ENCODE results near the gene NKD2.

The NKD2 gene

DNA sequence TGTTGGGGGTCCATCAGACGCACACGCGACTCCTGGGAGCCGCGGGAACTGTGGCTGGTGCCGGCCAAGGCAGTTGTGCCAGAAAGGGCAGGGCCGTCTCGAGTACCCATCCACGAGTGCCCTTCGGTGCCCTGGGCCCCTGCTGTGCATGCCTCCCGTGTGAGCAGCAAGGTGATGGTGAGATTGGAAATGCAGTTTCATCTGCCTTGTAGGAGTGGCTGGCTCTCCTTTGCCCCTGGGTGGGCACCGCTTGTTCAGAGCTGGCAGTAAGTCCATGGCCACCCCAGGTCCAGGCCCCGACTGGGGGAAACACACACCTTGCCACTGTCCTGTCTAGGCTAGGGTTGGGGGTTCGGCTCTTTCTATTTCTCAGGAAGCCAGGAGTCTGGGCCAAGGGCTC is 5.7 kb downstream of the NKD2 start:
- no peak for DNase-seq (ENCODE audit: extremely low read depth, low read depth)
- TF ChIP-seq, protein P1, sequence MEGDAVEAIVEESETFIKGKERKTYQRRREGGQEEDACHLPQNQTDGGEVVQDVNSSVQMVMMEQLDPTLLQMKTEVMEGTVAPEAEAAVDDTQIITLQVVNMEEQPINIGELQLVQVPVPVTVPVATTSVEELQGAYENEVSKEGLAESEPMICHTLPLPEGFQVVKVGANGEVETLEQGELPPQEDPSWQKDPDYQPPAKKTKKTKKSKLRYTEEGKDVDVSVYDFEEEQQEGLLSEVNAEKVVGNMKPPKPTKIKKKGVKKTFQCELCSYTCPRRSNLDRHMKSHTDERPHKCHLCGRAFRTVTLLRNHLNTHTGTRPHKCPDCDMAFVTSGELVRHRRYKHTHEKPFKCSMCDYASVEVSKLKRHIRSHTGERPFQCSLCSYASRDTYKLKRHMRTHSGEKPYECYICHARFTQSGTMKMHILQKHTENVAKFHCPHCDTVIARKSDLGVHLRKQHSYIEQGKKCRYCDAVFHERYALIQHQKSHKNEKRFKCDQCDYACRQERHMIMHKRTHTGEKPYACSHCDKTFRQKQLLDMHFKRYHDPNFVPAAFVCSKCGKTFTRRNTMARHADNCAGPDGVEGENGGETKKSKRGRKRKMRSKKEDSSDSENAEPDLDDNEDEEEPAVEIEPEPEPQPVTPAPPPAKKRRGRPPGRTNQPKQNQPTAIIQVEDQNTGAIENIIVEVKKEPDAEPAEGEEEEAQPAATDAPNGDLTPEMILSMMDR (IDR thresholded peaks at IDR 0.05; ENCODE audit: low read depth, low read length): no peak

DNA sequence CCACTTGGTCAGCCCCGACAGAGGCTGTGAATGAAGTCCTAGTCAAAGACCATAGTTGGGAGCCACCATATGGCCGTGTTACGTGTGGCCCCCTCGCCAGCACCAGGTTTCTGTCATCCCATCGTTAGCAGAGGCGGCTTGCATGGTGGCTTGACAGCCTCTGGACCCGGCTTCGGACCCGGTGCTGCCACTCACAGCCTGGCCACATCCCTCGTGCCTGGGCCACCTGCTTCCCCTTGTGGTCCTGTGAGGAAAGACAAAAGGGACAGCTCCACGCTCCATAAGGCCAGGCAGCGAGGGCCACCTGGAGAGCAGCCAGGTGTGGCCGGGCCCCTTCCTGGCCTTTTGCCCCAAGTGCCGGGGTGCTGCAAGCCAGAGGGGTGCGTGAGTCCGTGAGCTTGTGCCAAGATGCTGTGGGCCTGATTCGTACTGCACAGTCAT is 6.2 kb downstream of the NKD2 start:
- no peak for DNase-seq (ENCODE audit: extremely low read depth, low read depth)
- TF ChIP-seq, protein P1 (IDR thresholded peaks at IDR 0.05; ENCODE audit: low read depth, low read length): no peak

DNA sequence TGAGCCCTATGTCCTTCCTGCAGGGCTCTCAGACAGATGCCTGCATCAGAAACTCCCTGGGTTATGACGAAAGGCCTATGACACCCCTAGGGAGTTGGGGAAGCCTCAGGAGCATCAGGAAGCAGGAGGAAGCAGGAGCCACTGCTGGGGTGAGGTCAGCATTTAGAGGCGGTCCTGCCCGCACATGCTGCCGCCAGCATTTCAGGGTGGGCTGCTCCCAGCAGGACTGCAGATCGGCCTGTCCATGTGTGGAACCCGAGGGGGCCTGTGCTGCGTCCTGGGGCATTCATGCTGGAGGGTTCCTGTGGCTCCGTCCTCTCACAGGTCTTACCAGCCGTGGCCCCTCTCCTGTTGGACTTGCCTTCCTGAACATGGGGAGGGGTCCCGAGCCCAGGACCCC is 6.9 kb downstream of the NKD2 start:
- TF ChIP-seq, protein P1 (IDR thresholded peaks at IDR 0.05; ENCODE audit: low read depth, low read length): no peak
- no peak for DNase-seq (ENCODE audit: extremely low read depth, low read depth)

DNA sequence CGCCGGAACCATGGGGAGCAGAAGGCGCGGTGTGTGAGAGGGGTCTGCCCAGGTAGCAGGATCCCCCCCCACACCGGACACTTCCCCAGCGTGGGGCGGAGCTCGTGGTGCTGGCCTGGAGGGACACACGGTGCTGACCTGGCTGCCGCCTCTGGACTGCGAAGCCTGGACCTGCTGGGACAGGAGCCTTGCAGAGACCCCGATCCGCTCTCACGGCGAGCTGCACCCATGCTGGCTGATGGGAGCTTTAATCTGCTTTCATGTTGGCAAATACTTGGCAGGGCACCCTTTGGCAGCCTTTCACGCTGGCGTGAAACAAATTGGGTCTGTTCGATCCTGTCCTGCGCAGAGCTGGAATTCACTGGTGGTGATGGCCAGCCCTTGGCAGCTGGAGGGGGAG is 7.4 kb downstream of the NKD2 start:
- TF ChIP-seq, protein P1 (IDR thresholded peaks at IDR 0.05; ENCODE audit: low read depth, low read length): no peak
- no peak for DNase-seq (ENCODE audit: extremely low read depth, low read depth)

DNA sequence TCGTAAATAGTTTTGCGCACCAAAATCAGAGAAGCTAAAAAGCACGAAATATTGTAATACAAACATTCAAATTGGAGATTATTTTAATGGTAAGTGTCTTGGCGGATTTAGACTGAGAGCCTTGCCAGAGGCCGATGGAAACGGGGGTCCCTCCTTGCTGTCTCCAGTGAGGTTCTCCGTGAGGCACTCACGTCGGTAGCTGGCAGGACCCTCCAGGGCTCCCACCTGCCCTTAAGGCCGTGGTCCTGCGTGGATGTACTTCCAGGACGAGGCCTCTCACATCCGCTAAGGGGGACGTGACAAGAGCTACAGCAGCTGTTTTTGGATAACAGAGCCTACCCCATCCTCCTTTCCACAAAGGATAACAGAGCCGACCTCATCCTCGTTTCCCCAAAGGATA is 7.9 kb downstream of the NKD2 start:
- no peak for DNase-seq (ENCODE audit: extremely low read depth, low read depth)
- TF ChIP-seq, protein P1 (IDR thresholded peaks at IDR 0.05; ENCODE audit: low read depth, low read length): no peak

DNA sequence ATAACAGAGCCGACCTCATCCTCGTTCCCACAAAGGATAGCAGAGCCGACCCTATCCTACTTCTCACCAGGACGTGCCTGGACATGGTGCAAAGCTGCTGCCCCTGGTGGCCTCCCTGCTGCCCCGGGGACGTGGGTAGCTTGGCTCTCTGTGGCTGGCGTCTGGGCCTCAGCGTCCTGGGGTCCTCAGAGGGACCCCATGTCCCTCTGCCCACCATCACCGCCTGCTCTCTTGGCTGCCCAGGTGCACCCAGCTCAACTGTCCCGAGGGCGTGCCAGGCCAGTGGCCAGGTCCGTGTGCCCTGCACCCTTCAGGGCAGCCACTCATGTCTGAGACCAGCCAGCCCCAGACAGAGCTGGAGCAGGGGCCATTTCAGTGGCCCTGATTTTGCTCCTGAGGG is 8.5 kb downstream of the NKD2 start:
- DNase-seq (ENCODE audit: extremely low read depth, low read depth): no peak
- TF ChIP-seq, protein P1 (IDR thresholded peaks at IDR 0.05; ENCODE audit: low read depth, low read length): no peak

DNA sequence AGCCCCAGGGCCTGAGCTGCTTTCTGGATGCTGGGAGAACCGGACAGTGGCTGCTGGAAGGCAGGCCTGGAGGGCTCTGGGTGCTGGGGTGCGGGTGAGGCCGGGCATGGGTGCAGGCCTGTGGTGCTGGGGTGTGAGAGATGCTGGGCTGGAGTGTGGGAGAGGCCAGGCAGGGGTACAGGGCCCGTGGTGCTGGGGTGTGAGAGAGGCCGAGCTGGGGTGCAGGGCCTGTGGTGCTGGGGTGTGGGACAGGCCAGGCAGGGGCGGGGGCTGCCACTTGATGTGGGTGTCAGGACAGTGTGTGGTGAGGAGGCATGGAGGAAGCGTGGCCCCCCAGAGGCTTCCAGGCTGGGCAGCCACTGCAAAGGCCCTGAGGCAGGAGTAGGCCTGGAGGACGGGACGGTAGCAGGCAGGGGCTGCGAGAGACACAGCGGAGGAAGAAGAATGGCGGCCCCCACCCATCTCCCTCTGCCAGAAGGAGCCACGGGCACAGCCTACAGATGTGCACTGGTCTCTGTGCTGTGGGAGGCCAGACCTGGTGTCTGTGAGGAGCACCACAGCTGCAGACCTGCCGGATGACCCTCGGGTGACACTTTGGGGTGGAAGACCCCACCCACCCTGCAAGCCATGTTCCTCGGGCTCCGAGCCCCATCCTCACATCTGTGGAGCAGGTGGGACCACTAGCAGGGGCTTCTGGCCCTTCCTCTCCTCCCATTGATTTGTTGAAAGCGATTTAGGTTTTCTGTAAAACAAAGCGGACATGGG is 9.3 kb downstream of the NKD2 start:
- DNase-seq (ENCODE audit: extremely low read depth, low read depth): no peak
- TF ChIP-seq, protein P1 (IDR thresholded peaks at IDR 0.05; ENCODE audit: low read depth, low read length): no peak

Data from AG09319 (cell line).